Endothelial cell (in vitro differentiated cells): ENCODE measurements around the gene RGS7. TPM values are rescaled to one million over a fixed set of nuclear protein-coding genes. Genes with fewer than 3 reads are reported as not detected.

Source experiments
- DNase-seq: peaks from one replicate; pipeline ENCODE4 v3.0.0; 2021; ENCODE audit warnings: low spot score
- H3K27ac Mint-ChIP-seq: one replicate; pipeline ENCODE4 v1.8.0; 2021; ENCODE audit warnings: mixed read lengths, inconsistent platforms; ENCODE audit not compliant: unreplicated experiment
- H3K27me3 Mint-ChIP-seq: one replicate; pipeline ENCODE4 v1.8.0; 2021; ENCODE audit warnings: mild to moderate bottlenecking, moderate library complexity, mixed read lengths, inconsistent platforms; ENCODE audit not compliant: unreplicated experiment
- H3K36me3 Mint-ChIP-seq: one replicate; pipeline ENCODE4 v1.8.0; 2021; ENCODE audit warnings: mild to moderate bottlenecking, low read depth, mixed read lengths, inconsistent platforms; ENCODE audit not compliant: unreplicated experiment
- H3K4me1 Mint-ChIP-seq: one replicate; pipeline ENCODE4 v1.8.0; 2021; ENCODE audit warnings: mild to moderate bottlenecking, mixed read lengths, inconsistent platforms; ENCODE audit not compliant: unreplicated experiment
- H3K4me3 Mint-ChIP-seq: one replicate; pipeline ENCODE4 v1.8.0; 2021; ENCODE audit warnings: mild to moderate bottlenecking, mixed read lengths, inconsistent platforms; ENCODE audit not compliant: unreplicated experiment
- H3K9me3 Mint-ChIP-seq: one replicate; pipeline ENCODE4 v1.8.0; 2021; ENCODE audit warnings: mixed read lengths, inconsistent platforms; ENCODE audit not compliant: unreplicated experiment
- CTCF ChIP-seq: fragments of 200-600 bp; sonication (generic); IDR thresholded peaks from one replicate; pipeline ENCODE4 v1.5.0; 2021; ENCODE audit warnings: antibody characterized with exemption; ENCODE audit not compliant: unreplicated experiment
- total RNA-seq: library from RNA; stranded (reverse); fragmentation: NEBNext Ultra II Directional; extraction: Animal tissue kit (Norgen Biotek cat#: 25700); gene quantifications from one replicate; pipeline ENCODE4 v1.2.1, GENCODE V29; 2021; ENCODE audit not compliant: unreplicated experiment

RGS7 gene
- total RNA-seq, 1 donor from 2014 or later: 1.4 TPM

- DNase-seq: no peak
- no peak overlapping the region for H3K27ac Mint-ChIP-seq
- no peaks in the 10 kb centered on the region for H3K36me3 Mint-ChIP-seq
- H3K27me3 Mint-ChIP-seq: no peaks in the 10 kb centered on the region
- TF ChIP-seq CTCF: no peak
- no peak overlapping the region for H3K4me3 Mint-ChIP-seq
- H3K9me3 Mint-ChIP-seq: no peaks in the 10 kb centered on the region
- H3K4me1 Mint-ChIP-seq: peaks cover 3% of the 10 kb centered on the region
Observed at GRCh38 chr1:241048622-241049021, 308.4 kb downstream of the RGS7 start.

- Mint-ChIP-seq H3K36me3 (no peaks in the 10 kb centered on the region), H3K4me1 (peaks cover 3% of the 10 kb centered on the region), H3K27ac (no peak overlapping the region), H3K9me3 (no peaks in the 10 kb centered on the region), H3K4me3 (no peak overlapping the region), H3K27me3 (no peaks in the 10 kb centered on the region)
- DNase-seq: no peak
- TF ChIP-seq CTCF: no peak
Observed at GRCh38 chr1:241045659-241046058, 311.3 kb downstream of the RGS7 start.

GRCh38 chr1:241034203-241034936 lies 322.6 kb downstream of the RGS7 start:
- H3K27ac Mint-ChIP-seq: no peak overlapping the region
- H3K27me3 Mint-ChIP-seq: no peaks in the 10 kb centered on the region

GRCh38 chr1:241024834-241025233 lies 332.2 kb downstream of the RGS7 start:
- Mint-ChIP-seq H3K9me3 (no peaks in the 10 kb centered on the region), H3K4me1 (no peaks in the 10 kb centered on the region), H3K27me3 (no peaks in the 10 kb centered on the region), H3K36me3 (no peaks in the 10 kb centered on the region), H3K4me3 (no peak overlapping the region), H3K27ac (no peak overlapping the region)
- no peak for TF ChIP-seq CTCF
- DNase-seq: no peak

More at GRCh38 chr1:241034203-241034936, 322.6 kb downstream of the RGS7 start:
- Mint-ChIP-seq H3K4me3 (no peak overlapping the region), H3K9me3 (no peaks in the 10 kb centered on the region), H3K4me1 (no peaks in the 10 kb centered on the region), H3K36me3 (no peaks in the 10 kb centered on the region)
- no peak for DNase-seq
- TF ChIP-seq CTCF: no peak

GRCh38 chr1:241022366-241022765 lies 334.6 kb downstream of the RGS7 start:
- no peak overlapping the region for H3K27ac Mint-ChIP-seq
- TF ChIP-seq CTCF: no peak

More at GRCh38 chr1:241022366-241022765, 334.6 kb downstream of the RGS7 start:
- H3K4me3 Mint-ChIP-seq: no peak overlapping the region
- H3K4me1 Mint-ChIP-seq: no peaks in the 10 kb centered on the region
- no peak for DNase-seq
- no peaks in the 10 kb centered on the region for H3K36me3 Mint-ChIP-seq
- no peaks in the 10 kb centered on the region for H3K27me3 Mint-ChIP-seq
- no peaks in the 10 kb centered on the region for H3K9me3 Mint-ChIP-seq
